ENCODE results near the gene GYPC.
"Not testable (repeated sequence)": the region's sequence is repeated elsewhere in the genome, so short reads cannot be mapped to it uniquely, and the experiment has no call there.

GYPC gene

GRCh38 chr2:126714191-126714965 lies 58.4 kb downstream of the GYPC start:
- TF ChIP-seq EZH2 (IDR thresholded peaks at IDR 0.05; ENCODE audit: borderline replicate concordance, low read length): no peak
- TF ChIP-seq CTCF (IDR thresholded peaks at IDR 0.05; ENCODE audit: low read length): no peak
- Histone ChIP-seq H3K4me2 (ENCODE audit: low read length) (no peak overlapping the region), H3K27me3 (ENCODE audit: insufficient read depth, low read length) (no peaks in the 10 kb centered on the region), H2AFZ (ENCODE audit: low read length) (no peak overlapping the region), H3F3A (ENCODE audit: insufficient read depth, low read length) (no peaks in the 10 kb centered on the region), H3K27ac (ENCODE audit: low read depth, low read length, poor library complexity, severe bottlenecking) (no peak overlapping the region), H3K9me3 (ENCODE audit: low read length) (no peaks in the 10 kb centered on the region), H3K79me2 (ENCODE audit: insufficient read depth, low read length) (no peaks in the 10 kb centered on the region), H4K20me1 (ENCODE audit: insufficient read depth, low read length) (no peaks in the 10 kb centered on the region), H3K4me3 (ENCODE audit: low read depth, low read length, poor library complexity, severe bottlenecking) (no peak overlapping the region), H3K4me1 (ENCODE audit: insufficient read depth, low read length, severe bottlenecking) (no peaks in the 10 kb centered on the region), H3K9ac (ENCODE audit: low read length) (no peak overlapping the region), H3K36me3 (ENCODE audit: insufficient read depth, low read length) (no peaks in the 10 kb centered on the region), H3K9me2 (ENCODE audit: low read depth, low read length) (no peaks in the 10 kb centered on the region)

- Histone ChIP-seq H3K4me2 (ENCODE audit: low read length) (no peak overlapping the region), H3K4me1 (ENCODE audit: insufficient read depth, low read length, severe bottlenecking) (no peaks in the 10 kb centered on the region), H3K9me3 (ENCODE audit: low read length) (no peaks in the 10 kb centered on the region), H3F3A (ENCODE audit: insufficient read depth, low read length) (no peaks in the 10 kb centered on the region), H3K9me2 (ENCODE audit: low read depth, low read length) (no peaks in the 10 kb centered on the region), H3K4me3 (ENCODE audit: low read depth, low read length, poor library complexity, severe bottlenecking) (no peak overlapping the region), H3K79me2 (ENCODE audit: insufficient read depth, low read length) (no peaks in the 10 kb centered on the region), H3K36me3 (ENCODE audit: insufficient read depth, low read length) (no peaks in the 10 kb centered on the region), H3K27ac (ENCODE audit: low read depth, low read length, poor library complexity, severe bottlenecking) (no peak overlapping the region), H3K9ac (ENCODE audit: low read length) (no peak overlapping the region), H2AFZ (ENCODE audit: low read length) (no peak overlapping the region), H4K20me1 (ENCODE audit: insufficient read depth, low read length) (no peaks in the 10 kb centered on the region), H3K27me3 (ENCODE audit: insufficient read depth, low read length) (no peaks in the 10 kb centered on the region)
- TF ChIP-seq EZH2 (IDR thresholded peaks at IDR 0.05; ENCODE audit: borderline replicate concordance, low read length): no peak
- no peak for TF ChIP-seq CTCF (IDR thresholded peaks at IDR 0.05; ENCODE audit: low read length)
These were observed 59.2 kb downstream of the GYPC start for GRCh38 chr2:126715111-126715510.

- H3K4me2 ChIP-seq (ENCODE audit: low read length): no peak overlapping the region
- no peaks in the 10 kb centered on the region for H3K27me3 ChIP-seq (ENCODE audit: insufficient read depth, low read length)
- no peak for TF ChIP-seq CTCF (IDR thresholded peaks at IDR 0.05; ENCODE audit: low read length)
- TF ChIP-seq EZH2 (IDR thresholded peaks at IDR 0.05; ENCODE audit: borderline replicate concordance, low read length): no peak
- H3K9ac ChIP-seq (ENCODE audit: low read length): no peak overlapping the region
- H3K4me1 ChIP-seq (ENCODE audit: insufficient read depth, low read length, severe bottlenecking): no peaks in the 10 kb centered on the region
- no peaks in the 10 kb centered on the region for H3K9me3 ChIP-seq (ENCODE audit: low read length)
- H3F3A ChIP-seq (ENCODE audit: insufficient read depth, low read length): no peaks in the 10 kb centered on the region
- no peaks in the 10 kb centered on the region for H3K36me3 ChIP-seq (ENCODE audit: insufficient read depth, low read length)
- no peaks in the 10 kb centered on the region for H3K9me2 ChIP-seq (ENCODE audit: low read depth, low read length)
- H3K79me2 ChIP-seq (ENCODE audit: insufficient read depth, low read length): no peaks in the 10 kb centered on the region
- no peak overlapping the region for H2AFZ ChIP-seq (ENCODE audit: low read length)
- no peak overlapping the region for H3K27ac ChIP-seq (ENCODE audit: low read depth, low read length, poor library complexity, severe bottlenecking)
- H3K4me3 ChIP-seq (ENCODE audit: low read depth, low read length, poor library complexity, severe bottlenecking): no peak overlapping the region
- H4K20me1 ChIP-seq (ENCODE audit: insufficient read depth, low read length): no peaks in the 10 kb centered on the region
These were observed 59.8 kb downstream of the GYPC start for GRCh38 chr2:126715576-126716406.

GRCh38 chr2:126717277-126717676 lies 61.3 kb downstream of the GYPC start:
- not testable (repeated sequence) for H3F3A ChIP-seq (ENCODE audit: insufficient read depth, low read length); H3K27ac ChIP-seq (ENCODE audit: low read depth, low read length, poor library complexity, severe bottlenecking); H3K9me2 ChIP-seq (ENCODE audit: low read depth, low read length); H4K20me1 ChIP-seq (ENCODE audit: insufficient read depth, low read length); H3K4me2 ChIP-seq (ENCODE audit: low read length); H2AFZ ChIP-seq (ENCODE audit: low read length); H3K9me3 ChIP-seq (ENCODE audit: low read length); H3K4me1 ChIP-seq (ENCODE audit: insufficient read depth, low read length, severe bottlenecking); H3K9ac ChIP-seq (ENCODE audit: low read length); H3K79me2 ChIP-seq (ENCODE audit: insufficient read depth, low read length); H3K36me3 ChIP-seq (ENCODE audit: insufficient read depth, low read length); H3K4me3 ChIP-seq (ENCODE audit: low read depth, low read length, poor library complexity, severe bottlenecking); H3K27me3 ChIP-seq (ENCODE audit: insufficient read depth, low read length)
